IMR-90 (cell line): ENCODE data around the gene SH3BP4. TPM values are rescaled to one million over a fixed set of nuclear protein-coding genes. Genes with fewer than 3 reads are reported as not detected.

Experiments
- ATAC-seq: fragments of 200-7000 bp; cut with Tn5 transposase; 2 replicates; pipeline ENCODE4 v1.9.1; 2020; ENCODE audit warnings: low read depth, mild to moderate bottlenecking, moderate library complexity
- BruUV-seq: library from RNA; stranded (reverse); fragments of 400-500 nt; replicated peaks from 2 replicates; lab custom pipeline; 2021; lab: Mats Ljungman, UMichigan
- CTCF ChIA-PET: fragments of 300-600 bp; formaldehyde crosslinking; extraction: SDS; loops from one replicate; lab custom pipeline; 2021; ENCODE audit warnings: antibody characterized with exemption; lab: Yijun Ruan, JAX
- POLR2A ChIA-PET: fragments of 300-600 bp; sonication (Branson Sonifier 250); formaldehyde crosslinking; loops from one replicate; lab custom pipeline; 2022; ENCODE audit warnings: antibody characterized with exemption; ENCODE audit not compliant: unreplicated experiment; lab: Charles Lee
- DNase-seq: peaks from one replicate; pipeline ENCODE4 v3.0.0; 2013
- H2AFZ ChIP-seq: replicated peaks from 2 replicates; pipeline ENCODE3; 2013; ENCODE audit warnings: low read length, mild to moderate bottlenecking; ENCODE audit not compliant: poor library complexity
- H2AK5ac ChIP-seq: 2 replicates; pipeline ENCODE4 v1.6.1; 2013; ENCODE audit warnings: low read depth, low read length, inconsistent platforms
- H2AK9ac ChIP-seq: replicated peaks from 2 replicates; pipeline ENCODE3; 2013; ENCODE audit warnings: mild to moderate bottlenecking, low read depth, low read length, moderate library complexity; ENCODE audit not compliant: poor library complexity
- H2BK120ac ChIP-seq: 2 replicates; pipeline ENCODE4 v1.6.1; 2013; ENCODE audit warnings: low read depth, low read length, inconsistent platforms
- H2BK15ac ChIP-seq: 3 replicates; pipeline ENCODE4 v1.6.1; 2013; ENCODE audit warnings: low read depth, low read length, inconsistent platforms
- H2BK20ac ChIP-seq: 2 replicates; pipeline ENCODE4 v1.6.1; 2013; ENCODE audit warnings: low read depth, mild to moderate bottlenecking, inconsistent platforms, low read length, moderate library complexity
- H2BK5ac ChIP-seq: 2 replicates; pipeline ENCODE4 v1.6.1; 2013; ENCODE audit warnings: mild to moderate bottlenecking, low read depth, low read length, inconsistent platforms; ENCODE audit not compliant: poor library complexity, severe bottlenecking
- H3K14ac ChIP-seq: replicated peaks from 2 replicates; pipeline ENCODE4 v1.6.1; 2013; ENCODE audit warnings: low read depth, low read length, inconsistent platforms
- H3K18ac ChIP-seq: 2 replicates; pipeline ENCODE4 v1.6.1; 2013; ENCODE audit warnings: low read depth, low read length, control low read depth
- H3K23ac ChIP-seq: 2 replicates; pipeline ENCODE4 v1.6.1; 2013; ENCODE audit warnings: low read depth, low read length, inconsistent platforms
- H3K27ac ChIP-seq: 2 replicates; pipeline ENCODE4 v1.5.1; 2013; ENCODE audit warnings: mild to moderate bottlenecking, control low read depth, low read length; ENCODE audit not compliant: insufficient read depth
- H3K27me3 ChIP-seq: 2 replicates; pipeline ENCODE4 v1.6.1; 2013; ENCODE audit warnings: low read length; ENCODE audit not compliant: control insufficient read depth, insufficient read depth
- H3K36me3 ChIP-seq: 2 replicates; pipeline ENCODE4 v1.6.1; 2013; ENCODE audit warnings: low read length, mixed read lengths; ENCODE audit not compliant: control insufficient read depth, insufficient read depth
- H3K4ac ChIP-seq: 2 replicates; pipeline ENCODE4 v1.6.1; 2013; ENCODE audit warnings: low read depth, low read length, inconsistent platforms
- H3K4me1 ChIP-seq: 2 replicates; pipeline ENCODE4 v1.6.1; 2013; ENCODE audit warnings: low read length, mixed read lengths; ENCODE audit not compliant: control insufficient read depth, insufficient read depth
- H3K4me2 ChIP-seq: 2 replicates; pipeline ENCODE4 v1.6.1; 2013; ENCODE audit warnings: low read depth, mild to moderate bottlenecking, control low read depth, low read length, moderate library complexity
- H3K4me3 ChIP-seq: 2 replicates; pipeline ENCODE4 v1.5.1; 2013; ENCODE audit warnings: low read depth, mild to moderate bottlenecking, control low read depth, low read length, moderate library complexity; ENCODE audit not compliant: insufficient read depth
- H3K56ac ChIP-seq: 2 replicates; pipeline ENCODE4 v1.6.1; 2013; ENCODE audit warnings: low read length, inconsistent platforms; ENCODE audit not compliant: insufficient read depth; ENCODE audit errors: extremely low read depth
- H3K79me1 ChIP-seq, 2 experiments: 2 replicates each; pipeline ENCODE4 v1.6.1; 2013; ENCODE audit warnings: low read length in 2 of 2, inconsistent platforms in 1 of 2, low read depth in 1 of 2
- H3K9ac ChIP-seq: 2 replicates; pipeline ENCODE4 v1.6.1; 2013; ENCODE audit warnings: low read depth, low read length, control low read depth
- H3K9me1 ChIP-seq: 2 replicates; pipeline ENCODE4 v1.6.1; 2013; ENCODE audit warnings: low read length, inconsistent platforms; ENCODE audit not compliant: insufficient read depth
- H3K9me3 ChIP-seq: 2 replicates; pipeline ENCODE4 v1.6.1; 2013; ENCODE audit warnings: low read length; ENCODE audit not compliant: control insufficient read depth, insufficient read depth
- H4K20me1 ChIP-seq: 2 replicates; pipeline ENCODE4 v1.6.1; 2013; ENCODE audit warnings: low read length, inconsistent platforms; ENCODE audit not compliant: insufficient read depth
- H4K5ac ChIP-seq: 2 replicates; pipeline ENCODE4 v1.6.1; 2013; ENCODE audit warnings: mild to moderate bottlenecking, low read depth, low read length, control low read depth
- H4K8ac ChIP-seq, 2 experiments: 2 replicates each; pipeline ENCODE4 v1.6.1; 2013; ENCODE audit warnings: low read depth in 2 of 2, low read length in 2 of 2, control low read depth in 1 of 2, inconsistent platforms in 1 of 2
- H4K91ac ChIP-seq: 2 replicates; pipeline ENCODE4 v1.6.1; 2013; ENCODE audit warnings: low read depth, low read length, inconsistent platforms; ENCODE audit not compliant: insufficient read depth
- MAFK ChIP-seq: IDR thresholded peaks from 2 replicates; pipeline ENCODE4 v1.6.1; 2012; ENCODE audit warnings: low read depth, low read length, improper control_type of control experiment
- NFE2L2 ChIP-seq: fragments of 150-350 bp; IDR thresholded peaks from 2 replicates; pipeline ENCODE4 v1.6.1; 2016; ENCODE audit warnings: low read depth, mild to moderate bottlenecking, low read length
- RAD21 ChIP-seq: IDR thresholded peaks from 2 replicates; pipeline ENCODE4 v1.6.1; 2012; ENCODE audit warnings: low read length, improper control_type of control experiment
- WGBS, 2 experiments: methylation state at CpG; one replicate each; pipeline versions ENCODE4 v1.1.5 to v1.1.7; 2013; ENCODE audit warnings: missing lambda C conversion rate in 2 of 2; ENCODE audit not compliant: insufficient read length in 1 of 2; ENCODE audit errors: extremely low coverage in 2 of 2; 5-methylcytosine and 5-hydroxymethylcytosine counted together
- dilution Hi-C: fragments of 300-500 bp; cut with HindIII; formaldehyde crosslinking; loops from one replicate; pipeline ENCODE4 v1.14.3; 2018; ENCODE audit warnings: low sequenced_read_pairs; ENCODE audit not compliant: unreplicated experiment
- in situ Hi-C: fragments of 300-500 bp; cut with MboI; formaldehyde crosslinking; loops from 3 replicates; pipeline ENCODE4 v1.14.3; 2019; ENCODE audit warnings: low sequenced_read_pairs, inconsistent platforms, mixed read lengths
- intact Hi-C: fragments of 100-400 bp; cut with micrococcal nuclease; formaldehyde crosslinking; loops from 2 replicates; pipeline ENCODE4 v1.10.0; 2022
- polyA plus RNA-seq, 3 experiments: library from polyadenylated mRNA; depleted of rRNA; stranded (reverse); fragments of >200 nt; gene quantifications; 2 replicates each; pipeline ENCODE4 v1.2.3, GENCODE V29; 2012; ENCODE audit warnings: low replicate concordance in 1 of 3
- total RNA-seq: library from RNA; depleted of rRNA; stranded (reverse); fragments of >200 nt; gene quantifications from 2 replicates; pipeline ENCODE4 v1.2.3, GENCODE V29; 2012
- TF ChIP-seq, protein P1 (sequence below): conservative IDR thresholded peaks from 2 replicates; pipeline ENCODE4 v1.5.1; 2012; ENCODE audit warnings: mild to moderate bottlenecking, low read depth, low read length, improper control_type of control experiment
- TF ChIP-seq, protein P2 (sequence below): fragments of 150-350 bp; IDR thresholded peaks from 2 replicates; pipeline ENCODE4 v1.6.1; 2016; ENCODE audit warnings: low read depth, mild to moderate bottlenecking, low read length, moderate library complexity, borderline replicate concordance

SH3BP4 gene
- total and polyA plus RNA-seq, 2 of the 4 experiments (the other 2 are of a cell fraction), result 104 to 122 TPM

DNA sequence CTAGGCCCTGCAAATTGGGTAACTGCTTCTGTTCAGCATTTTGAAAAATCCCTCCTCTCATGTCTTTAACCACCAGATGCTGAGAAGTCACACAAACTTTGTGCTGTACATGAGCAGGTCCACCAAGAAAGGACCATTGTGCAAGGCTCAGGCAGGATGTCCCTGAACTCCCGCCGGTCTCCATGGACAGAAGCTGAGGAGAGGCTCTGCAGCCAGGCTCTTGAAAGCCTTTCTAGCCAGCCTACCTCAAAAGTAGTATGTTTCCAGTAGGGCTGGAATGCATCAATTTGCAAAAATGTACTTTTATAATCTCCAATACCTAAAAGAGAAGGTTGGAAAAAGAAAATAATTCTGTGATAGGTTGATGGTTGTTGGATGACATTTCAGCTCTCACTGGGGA, 47.0 kb upstream of the SH3BP4 start:
- Histone ChIP-seq H3K79me1 (no peaks in the 10 kb centered on the region), H3K4me2 (no peak overlapping the region), H2BK120ac (no peak overlapping the region), H2AFZ (no peak overlapping the region), H3K14ac (no peak overlapping the region), H3K36me3 (no peaks in the 10 kb centered on the region), H3K4me1 (no peaks in the 10 kb centered on the region), H2BK20ac (no peak overlapping the region; the same call in 1 of the 2 replicates), H3K9me3 (no peaks in the 10 kb centered on the region), H4K20me1 (no peaks in the 10 kb centered on the region), H3K4me3 (no peak overlapping the region), H2BK15ac (no peak overlapping the region), H2AK9ac (no peak overlapping the region), H4K5ac (no peak overlapping the region), H3K27ac (no peak overlapping the region), H3K9me1 (peaks cover 6% of the 10 kb centered on the region; the same call in 1 of the 2 replicates), H3K9ac (no peak overlapping the region), H3K4ac (no peak overlapping the region), H3K23ac (no peak overlapping the region), H4K8ac (no peak overlapping the region), H2AK5ac (no peak overlapping the region), H3K56ac (no peak overlapping the region), H2BK5ac (no peak overlapping the region), H4K91ac (no peak overlapping the region), H3K18ac (no peak overlapping the region), H3K27me3 (0 out of 2 replicates have a peak, but pooled peaks cover 2% of the 10 kb centered on the region)
- no peak for DNase-seq
- POLR2A ChIA-PET, result no interaction called here
- in situ Hi-C loops, result no loop called here
- WGBS, 2 experiments, result no CpG with 5 or more reads among the region's 2 CpGs
- dilution Hi-C loops, result no loop called here
- CTCF ChIA-PET, result no interaction called here
- intact Hi-C loops, result no loop called here
- no TSS peak for BruUV-seq
- no peak for ATAC-seq
- TF ChIP-seq, protein P1, sequence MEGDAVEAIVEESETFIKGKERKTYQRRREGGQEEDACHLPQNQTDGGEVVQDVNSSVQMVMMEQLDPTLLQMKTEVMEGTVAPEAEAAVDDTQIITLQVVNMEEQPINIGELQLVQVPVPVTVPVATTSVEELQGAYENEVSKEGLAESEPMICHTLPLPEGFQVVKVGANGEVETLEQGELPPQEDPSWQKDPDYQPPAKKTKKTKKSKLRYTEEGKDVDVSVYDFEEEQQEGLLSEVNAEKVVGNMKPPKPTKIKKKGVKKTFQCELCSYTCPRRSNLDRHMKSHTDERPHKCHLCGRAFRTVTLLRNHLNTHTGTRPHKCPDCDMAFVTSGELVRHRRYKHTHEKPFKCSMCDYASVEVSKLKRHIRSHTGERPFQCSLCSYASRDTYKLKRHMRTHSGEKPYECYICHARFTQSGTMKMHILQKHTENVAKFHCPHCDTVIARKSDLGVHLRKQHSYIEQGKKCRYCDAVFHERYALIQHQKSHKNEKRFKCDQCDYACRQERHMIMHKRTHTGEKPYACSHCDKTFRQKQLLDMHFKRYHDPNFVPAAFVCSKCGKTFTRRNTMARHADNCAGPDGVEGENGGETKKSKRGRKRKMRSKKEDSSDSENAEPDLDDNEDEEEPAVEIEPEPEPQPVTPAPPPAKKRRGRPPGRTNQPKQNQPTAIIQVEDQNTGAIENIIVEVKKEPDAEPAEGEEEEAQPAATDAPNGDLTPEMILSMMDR, result no peak
- TF ChIP-seq MAFK (no peak), NFE2L2 (no peak), RAD21 (no peak)
- TF ChIP-seq, protein P2, sequence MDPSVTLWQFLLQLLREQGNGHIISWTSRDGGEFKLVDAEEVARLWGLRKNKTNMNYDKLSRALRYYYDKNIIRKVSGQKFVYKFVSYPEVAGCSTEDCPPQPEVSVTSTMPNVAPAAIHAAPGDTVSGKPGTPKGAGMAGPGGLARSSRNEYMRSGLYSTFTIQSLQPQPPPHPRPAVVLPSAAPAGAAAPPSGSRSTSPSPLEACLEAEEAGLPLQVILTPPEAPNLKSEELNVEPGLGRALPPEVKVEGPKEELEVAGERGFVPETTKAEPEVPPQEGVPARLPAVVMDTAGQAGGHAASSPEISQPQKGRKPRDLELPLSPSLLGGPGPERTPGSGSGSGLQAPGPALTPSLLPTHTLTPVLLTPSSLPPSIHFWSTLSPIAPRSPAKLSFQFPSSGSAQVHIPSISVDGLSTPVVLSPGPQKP, result no peak
